KMS-11 (cell line): Measurements from ENCODE around the gene GPR155.

Experiments
- H2AFZ ChIP-seq: fragments of 200-600 bp; sonication (generic); 2 replicates; pipeline ENCODE4 v1.6.1; 2016; ENCODE audit warnings: antibody characterized with exemption, mixed run types, low read depth
- H3K27ac ChIP-seq: fragments of 200-600 bp; sonication (generic); 2 replicates; pipeline ENCODE4 v1.6.1; 2016; ENCODE audit warnings: mild to moderate bottlenecking, mixed run types
- H3K27me3 ChIP-seq: fragments of 200-600 bp; sonication (generic); 2 replicates; pipeline ENCODE4 v1.6.1; 2017; ENCODE audit warnings: mild to moderate bottlenecking, low read depth, mixed run types, moderate library complexity; ENCODE audit not compliant: insufficient read depth
- H3K36me3 ChIP-seq: fragments of 200-600 bp; sonication (generic); 2 replicates; pipeline ENCODE4 v1.6.1; 2017; ENCODE audit warnings: mild to moderate bottlenecking, mixed run types; ENCODE audit not compliant: insufficient read depth
- H3K4me1 ChIP-seq: fragments of 200-600 bp; sonication (generic); 2 replicates; pipeline ENCODE4 v1.6.1; 2016; ENCODE audit warnings: mild to moderate bottlenecking, low read depth, mixed run types; ENCODE audit not compliant: poor library complexity, severe bottlenecking
- H3K4me2 ChIP-seq: fragments of 200-600 bp; sonication (generic); 2 replicates; pipeline ENCODE4 v1.7.0; 2016; ENCODE audit warnings: mild to moderate bottlenecking, mixed run types
- H3K4me3 ChIP-seq: fragments of 200-600 bp; sonication (generic); IDR thresholded peaks from 2 replicates; pipeline ENCODE4 v1.6.1; 2017; ENCODE audit warnings: low read depth, low read length, mixed read lengths; ENCODE audit not compliant: insufficient read depth
- H3K79me2 ChIP-seq: fragments of 200-600 bp; sonication (generic); 2 replicates; pipeline ENCODE4 v1.6.1; 2016; ENCODE audit warnings: low read depth, mixed run types; ENCODE audit not compliant: insufficient read depth
- H3K9ac ChIP-seq: fragments of 200-600 bp; sonication (generic); 2 replicates; pipeline ENCODE4 v1.6.1; 2016; ENCODE audit warnings: mild to moderate bottlenecking, mixed run types
- H4K20me1 ChIP-seq: fragments of 200-600 bp; sonication (generic); 2 replicates; pipeline ENCODE4 v1.6.1; 2016; ENCODE audit warnings: mild to moderate bottlenecking, mixed run types; ENCODE audit not compliant: insufficient read depth
- CTCF ChIP-seq: fragments of 200-600 bp; sonication (generic); conservative IDR thresholded peaks from 2 replicates; pipeline ENCODE4 v1.6.1; 2017; ENCODE audit warnings: low read depth, mild to moderate bottlenecking, antibody characterized with exemption, low read length, moderate library complexity, mixed read lengths

GPR155 gene

GRCh38 chr2:174461221-174461620, 25.6 kb downstream of the GPR155 start:
- Histone ChIP-seq H3K4me3 (no peak overlapping the region), H3K4me2 (no peak overlapping the region), H3K4me1 (peaks cover 8% of the 10 kb centered on the region), H2AFZ (no peak overlapping the region), H4K20me1 (no peaks in the 10 kb centered on the region), H3K27me3 (no peaks in the 10 kb centered on the region), H3K36me3 (no peaks in the 10 kb centered on the region), H3K9ac (no peak overlapping the region), H3K27ac (no peak overlapping the region), H3K79me2 (no peaks in the 10 kb centered on the region)
- no peak for TF ChIP-seq CTCF

GRCh38 chr2:174454566-174454965, 32.3 kb downstream of the GPR155 start:
- no peak overlapping the region for H3K27ac ChIP-seq
- H3K79me2 ChIP-seq: no peaks in the 10 kb centered on the region
- no peaks in the 10 kb centered on the region for H4K20me1 ChIP-seq
- no peak overlapping the region for H2AFZ ChIP-seq
- H3K27me3 ChIP-seq: no peaks in the 10 kb centered on the region
- no peak overlapping the region for H3K4me3 ChIP-seq
- TF ChIP-seq CTCF: no peak
- no peaks in the 10 kb centered on the region for H3K36me3 ChIP-seq
- no peak overlapping the region for H3K9ac ChIP-seq
- peaks cover 12% of the 10 kb centered on the region for H3K4me1 ChIP-seq
- H3K4me2 ChIP-seq: no peak overlapping the region

GRCh38 chr2:174450021-174450816, 36.6 kb downstream of the GPR155 start:
- no peak for TF ChIP-seq CTCF
- no peak overlapping the region for H2AFZ ChIP-seq
- 0 out of 2 replicates have a peak overlapping the region, but pooled peaks have one; percentile 13 for H3K4me2 ChIP-seq
- H3K79me2 ChIP-seq: no peaks in the 10 kb centered on the region
- no peak overlapping the region for H3K4me3 ChIP-seq
- H3K9ac ChIP-seq: no peak overlapping the region
- H3K36me3 ChIP-seq: no peaks in the 10 kb centered on the region
- no peak overlapping the region for H3K27ac ChIP-seq
- H4K20me1 ChIP-seq: no peaks in the 10 kb centered on the region
- peaks cover 12% of the 10 kb centered on the region for H3K4me1 ChIP-seq
- H3K27me3 ChIP-seq: no peaks in the 10 kb centered on the region

GRCh38 chr2:174449033-174449432, 37.8 kb downstream of the GPR155 start:
- peaks cover 12% of the 10 kb centered on the region for H3K4me1 ChIP-seq
- no peak overlapping the region for H3K4me2 ChIP-seq
- H3K27me3 ChIP-seq: no peaks in the 10 kb centered on the region
- no peak overlapping the region for H2AFZ ChIP-seq
- no peak overlapping the region for H3K27ac ChIP-seq
- no peak overlapping the region for H3K4me3 ChIP-seq
- no peaks in the 10 kb centered on the region for H3K79me2 ChIP-seq
- TF ChIP-seq CTCF: no peak
- H4K20me1 ChIP-seq: no peaks in the 10 kb centered on the region
- no peaks in the 10 kb centered on the region for H3K36me3 ChIP-seq
- no peak overlapping the region for H3K9ac ChIP-seq
